DND-41 (cell line): ENCODE data around the gene SLC41A3.

Experiments used
- ATAC-seq: fragments of 200-7000 bp; cut with Tn5 transposase; 3 replicates; pipeline ENCODE4 v1.9.1; 2021; ENCODE audit warnings: low read depth; ENCODE audit not compliant: insufficient read depth
- DNase-seq: peaks from one replicate; pipeline ENCODE4 v3.0.0-alpha.2; 2020
- H2AFZ ChIP-seq: 2 replicates; pipeline ENCODE4 v1.6.0; 2012; ENCODE audit warnings: low read depth, low read length
- H3K27ac ChIP-seq: 2 replicates; pipeline ENCODE4 v1.5.1; 2012; ENCODE audit warnings: low read length, inconsistent platforms
- H3K27me3 ChIP-seq: fragments of 200-600 bp; sonication (generic); 2 replicates; pipeline ENCODE4 v1.6.0; 2012; ENCODE audit warnings: low read length, mild to moderate bottlenecking, inconsistent platforms; ENCODE audit not compliant: insufficient read depth, poor library complexity
- H3K36me3 ChIP-seq: 2 replicates; pipeline ENCODE4 v1.5.1; 2012; ENCODE audit warnings: low read length, inconsistent platforms; ENCODE audit not compliant: insufficient read depth
- H3K4me1 ChIP-seq: 2 replicates; pipeline ENCODE4 v1.5.1; 2012; ENCODE audit warnings: mild to moderate bottlenecking, low read length; ENCODE audit not compliant: insufficient read depth
- H3K4me2 ChIP-seq: 2 replicates; pipeline ENCODE4 v1.6.0; 2012; ENCODE audit warnings: mild to moderate bottlenecking, moderate library complexity, low read length, inconsistent platforms; ENCODE audit not compliant: insufficient read depth
- H3K4me3 ChIP-seq, 2 experiments: fragments of 200-600 bp in 1 of 2; shearing (Covaris generic) in 1 of 2; 2 replicates each; pipeline ENCODE4 v1.5.1; 2012 to 2016; ENCODE audit warnings: inconsistent platforms in 2 of 2, low read length in 2 of 2, mild to moderate bottlenecking in 2 of 2, low read depth in 1 of 2, moderate library complexity in 1 of 2
- H3K79me2 ChIP-seq: 2 replicates; pipeline ENCODE4 v1.6.0; 2012; ENCODE audit warnings: low read length, inconsistent platforms; ENCODE audit not compliant: insufficient read depth
- H3K9ac ChIP-seq: 2 replicates; pipeline ENCODE4 v1.6.0; 2012; ENCODE audit warnings: low read depth, mild to moderate bottlenecking, inconsistent platforms, low read length, moderate library complexity
- H3K9me3 ChIP-seq: 2 replicates; pipeline ENCODE4 v1.5.1; 2012; ENCODE audit warnings: low read length, moderate library complexity, mild to moderate bottlenecking, inconsistent platforms; ENCODE audit not compliant: insufficient read depth, severe bottlenecking
- H4K20me1 ChIP-seq: 2 replicates; pipeline ENCODE4 v1.6.0; 2012; ENCODE audit warnings: low read length; ENCODE audit not compliant: insufficient read depth
- CTCF ChIP-seq: IDR thresholded peaks from 2 replicates; pipeline ENCODE4 v1.5.1; 2012; ENCODE audit warnings: borderline replicate concordance, low read length, moderate library complexity, mild to moderate bottlenecking; ENCODE audit not compliant: poor library complexity, severe bottlenecking; ENCODE audit errors: extremely low read depth
- EZH2 ChIP-seq: IDR thresholded peaks from 3 replicates; pipeline ENCODE4 v1.6.1; 2012; ENCODE audit warnings: borderline replicate concordance, low read depth, mild to moderate bottlenecking, moderate library complexity, low read length, inconsistent platforms; ENCODE audit not compliant: severe bottlenecking

The SLC41A3 gene

GRCh38 chr3:126021702-126022101 is 62.2 kb downstream of the SLC41A3 start:
- H2AFZ ChIP-seq: no peak overlapping the region
- ATAC-seq: no peak
- H3K4me2 ChIP-seq: no peak overlapping the region
- H3K36me3 ChIP-seq: no peaks in the 10 kb centered on the region
- TF ChIP-seq CTCF (no peak), EZH2 (no peak)
- no peak overlapping the region for H3K9ac ChIP-seq
- H3K4me3 ChIP-seq: no peak overlapping the region
- H3K27ac ChIP-seq: no peak overlapping the region
- no peaks in the 10 kb centered on the region for H3K27me3 ChIP-seq
- no peaks in the 10 kb centered on the region for H3K9me3 ChIP-seq
- no peaks in the 10 kb centered on the region for H3K4me1 ChIP-seq
- no peaks in the 10 kb centered on the region for H3K79me2 ChIP-seq
- H4K20me1 ChIP-seq: no peaks in the 10 kb centered on the region
- no peak for DNase-seq

- Histone ChIP-seq H3K4me3 (no peak overlapping the region), H3K27me3 (no peaks in the 10 kb centered on the region), H3K9ac (no peak overlapping the region), H2AFZ (no peak overlapping the region), H3K9me3 (no peaks in the 10 kb centered on the region), H3K27ac (no peak overlapping the region), H3K4me1 (no peaks in the 10 kb centered on the region), H4K20me1 (no peaks in the 10 kb centered on the region), H3K79me2 (no peaks in the 10 kb centered on the region), H3K4me2 (no peak overlapping the region), H3K36me3 (no peaks in the 10 kb centered on the region)
- DNase-seq (no peak), ATAC-seq (no peak)
- no peak for TF ChIP-seq EZH2
- no peak for TF ChIP-seq CTCF
These were observed 62.7 kb downstream of the SLC41A3 start for GRCh38 chr3:126021224-126021623.

- TF ChIP-seq EZH2: no peak
- no peak for TF ChIP-seq CTCF
- no peak for ATAC-seq
- no peak overlapping the region for H3K9ac ChIP-seq
- no peak overlapping the region for H3K4me2 ChIP-seq
- H3K36me3 ChIP-seq: no peaks in the 10 kb centered on the region
- H3K4me3 ChIP-seq: no peak overlapping the region
- H3K27me3 ChIP-seq: no peaks in the 10 kb centered on the region
- no peaks in the 10 kb centered on the region for H3K4me1 ChIP-seq
- no peaks in the 10 kb centered on the region for H4K20me1 ChIP-seq
- H3K79me2 ChIP-seq: no peaks in the 10 kb centered on the region
- no peak overlapping the region for H3K27ac ChIP-seq
- DNase-seq: no peak
- no peaks in the 10 kb centered on the region for H3K9me3 ChIP-seq
- H2AFZ ChIP-seq: no peak overlapping the region
These were observed 64.2 kb downstream of the SLC41A3 start for GRCh38 chr3:126019683-126020082.

- Histone ChIP-seq H3K9me3 (no peaks in the 10 kb centered on the region), H3K9ac (no peak overlapping the region), H3K4me1 (no peaks in the 10 kb centered on the region), H3K4me2 (no peak overlapping the region), H3K36me3 (no peaks in the 10 kb centered on the region), H3K27me3 (no peaks in the 10 kb centered on the region), H2AFZ (no peak overlapping the region), H3K79me2 (no peaks in the 10 kb centered on the region), H3K27ac (no peak overlapping the region), H3K4me3 (no peak overlapping the region), H4K20me1 (no peaks in the 10 kb centered on the region)
- ATAC-seq (no peak), DNase-seq (no peak)
- TF ChIP-seq EZH2: no peak
- TF ChIP-seq CTCF: no peak
These were observed 64.9 kb downstream of the SLC41A3 start for GRCh38 chr3:126018995-126019394.
